Measurements from ENCODE around the gene POC1A.

GRCh38 chr3:52044869-52045619 is 109.2 kb downstream of the POC1A start:
- TF ChIP-seq CTCF (IDR thresholded peaks at IDR 0.05 in 2 of 3, conservative IDR thresholded peaks at IDR 0.05 in 1 of 3; ENCODE audit: control insufficient read depth in 2 of 3, extremely low read depth in 1 of 3, insufficient read depth in 1 of 3, low read depth in 3 of 3, low read length in 3 of 3) (no peak), POLR2AphosphoS5 (IDR thresholded peaks at IDR 0.05; ENCODE audit: low read length) (no peak), REST (IDR thresholded peaks at IDR 0.05; ENCODE audit: low read depth, low read length) (no peak), PBX3 (IDR thresholded peaks at IDR 0.05; ENCODE audit: insufficient replicate concordance, low read depth, low read length) (no peak), POLR2A (IDR thresholded peaks at IDR 0.05; ENCODE audit: low read depth, low read length) (no peak), ZBTB11 (CRISPR knock-in tag; IDR thresholded peaks at IDR 0.05) (no peak)

Measured in GM12878 (cell line).